NB4 (cell line): ENCODE results near the gene TRIM71.

Experiments used
- CTCF ChIP-seq: IDR thresholded peaks from one replicate; pipeline ENCODE4 v1.5.1; 2012; ENCODE audit warnings: low read depth, low read length
- POLR2A ChIP-seq: IDR thresholded peaks from 2 replicates; pipeline ENCODE4 v1.6.1; 2011; ENCODE audit warnings: mild to moderate bottlenecking; ENCODE audit not compliant: insufficient read length; ENCODE audit errors: extremely low read depth

- TF ChIP-seq POLR2A (no peak), CTCF (no peak)
Measured at GRCh38 chr3:32894977-32895376, 77.2 kb downstream of the TRIM71 start.
